Gastrocnemius medialis (tissue), 4 donors: ENCODE measurements around the gene SLAMF8. TPM values are rescaled to one million over a fixed set of nuclear protein-coding genes. Genes with fewer than 3 reads are reported as not detected.

ENCODE experiments used
- ATAC-seq, 2 donors: fragments of 150-250 bp; one replicate each; pipeline ENCODE4 v1.9.1; 2016
- DNase-seq, 2 donors: peaks; one replicate each; pipeline ENCODE4 v3.0.0-alpha.2; 2019
- H3K27ac ChIP-seq, 4 donors: fragments of 200-600 bp; sonication (generic); 1 replicate in 1 of 4; 2 replicates in 3 of 4; pipeline ENCODE4 v1.5.1; 2016 to 2018; ENCODE audit warnings: mild to moderate bottlenecking in 2 of 4, moderate library complexity in 1 of 4
- H3K27me3 ChIP-seq, 3 donors: fragments of 200-600 bp; sonication (generic) in 2 of 3; 1 replicate in 1 of 3; 2 replicates in 2 of 3; pipeline versions ENCODE4 v1.5.1 to v1.6.0; 2016 to 2019; ENCODE audit warnings: mild to moderate bottlenecking in 1 of 3, moderate library complexity in 1 of 3
- H3K36me3 ChIP-seq, 2 donors: fragments of 200-600 bp; sonication (generic) in 1 of 2; one replicate each; pipeline ENCODE4 v1.5.1; 2017 to 2018
- H3K4me1 ChIP-seq, 2 donors: fragments of 200-600 bp; sonication (generic) in 1 of 2; one replicate each; pipeline ENCODE4 v1.5.1; 2016 to 2017; ENCODE audit warnings: mild to moderate bottlenecking in 2 of 2
- H3K4me3 ChIP-seq, 4 donors: fragments of 200-600 bp; sonication (generic) in 3 of 4; 1 replicate in 1 of 4; 2 replicates in 3 of 4; pipeline ENCODE4 v1.5.1; 2016 to 2019; ENCODE audit warnings: mild to moderate bottlenecking in 2 of 4
- H3K9me3 ChIP-seq, 3 donors: fragments of 200-600 bp; sonication (generic) in 2 of 3; 1 replicate in 1 of 3; 2 replicates in 2 of 3; pipeline ENCODE4 v1.5.1; 2016 to 2019
- POLR2A ChIP-seq, 2 donors: fragments of 450-650 bp; IDR thresholded peaks; one replicate each; pipeline ENCODE4 v1.6.1; 2017; ENCODE audit warnings: antibody characterized with exemption in 2 of 2, mild to moderate bottlenecking in 2 of 2, moderate library complexity in 2 of 2
- in situ Hi-C, 4 donors: fragments of 200-750 bp; cut with MboI; loops; one replicate each; pipeline versions ENCODE4 v1.15.0 to v1.8.0; 2017; ENCODE audit warnings: low sequenced_read_pairs in 4 of 4
- intact Hi-C: fragments of 100-400 bp; cut with DNase I; formaldehyde crosslinking; loops from one replicate; pipeline ENCODE4 v1.15.1; 2023; ENCODE audit warnings: low total_unique reads
- total RNA-seq, 4 donors: library from RNA; depleted of rRNA; stranded (reverse); fragments of >200 nt; gene quantifications; one replicate each; pipeline versions ENCODE4 v1.1.0 to v1.2.3, GENCODE V29; 2016
- TF ChIP-seq, protein P1 (sequence below), 5 experiments: fragments of 450-650 bp in 3 of 5; fragments of 200-600 bp in 2 of 5; sonication (generic) in 2 of 5; IDR thresholded peaks in 4 of 5; conservative IDR thresholded peaks in 1 of 5; 1 replicate in 4 of 5; 2 replicates in 1 of 5; pipeline ENCODE4 v1.5.1; 2016 to 2019; ENCODE audit warnings: antibody characterized with exemption in 5 of 5, mild to moderate bottlenecking in 3 of 5, moderate library complexity in 3 of 5

Gene SLAMF8
- total RNA-seq, 4 donors from 2014 or later = 0.75 to 2.3 (median 2.0) TPM; not detected in 1

DNA sequence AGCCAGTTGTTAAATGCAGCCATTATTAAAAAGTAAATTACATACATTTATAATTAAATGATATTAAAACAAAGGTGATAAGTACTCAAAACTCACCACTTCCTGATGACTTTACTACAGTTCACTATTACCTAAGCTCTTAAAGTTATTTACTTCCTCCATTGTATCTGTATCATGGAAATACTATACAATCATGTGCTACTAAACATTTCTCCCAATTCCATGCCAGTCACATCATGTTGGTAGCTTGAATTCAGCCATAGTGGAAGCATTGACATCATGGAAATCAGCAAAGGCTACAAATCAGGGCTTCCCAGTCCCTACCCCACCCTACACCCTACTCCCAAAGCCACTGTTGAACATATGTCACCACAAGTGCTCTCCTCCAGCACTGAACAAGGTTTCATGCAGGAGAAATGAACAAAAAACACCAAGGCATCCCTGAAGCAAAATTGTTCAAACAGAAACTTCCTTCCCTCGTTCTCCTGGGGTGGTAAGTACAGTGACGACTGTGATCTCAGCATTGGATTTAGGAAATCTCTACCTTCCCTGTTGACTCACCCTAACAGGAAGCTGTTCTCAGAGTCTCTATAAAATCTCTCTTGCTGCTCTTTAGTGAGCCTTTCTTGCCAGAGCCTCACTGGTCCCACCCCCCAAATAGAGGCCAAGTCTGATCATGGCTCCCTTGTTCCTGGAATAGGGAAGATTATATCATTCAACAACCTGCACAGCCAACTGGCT is 23.1 kb downstream of the SLAMF8 start:
- Histone ChIP-seq H3K9me3 (no peaks in the 10 kb centered on the region), H3K4me1 (peaks cover 8 to 14% of the 10 kb centered on the region in 2 donors), H3K27me3 (no peaks in the 10 kb centered on the region), H3K4me3 (no peak overlapping the region), H3K27ac (no peak overlapping the region), H3K36me3 (no peaks in the 10 kb centered on the region)
- intact Hi-C loops = loop anchor here (10.0 kb wide), 1 partner anchor 75 kb away; the partner anchor contains the start of gene TAGLN2
- DNase-seq = no peak
- ATAC-seq = no peak
- in situ Hi-C loops = loop anchor here in 1 of 4 donors (10.0 kb wide), 1 partner anchor 45 kb away; the partner anchor contains the start of gene FCRL6
- no peak for TF ChIP-seq POLR2A (IDR thresholded peaks at IDR 0.05)
- TF ChIP-seq, protein P1, sequence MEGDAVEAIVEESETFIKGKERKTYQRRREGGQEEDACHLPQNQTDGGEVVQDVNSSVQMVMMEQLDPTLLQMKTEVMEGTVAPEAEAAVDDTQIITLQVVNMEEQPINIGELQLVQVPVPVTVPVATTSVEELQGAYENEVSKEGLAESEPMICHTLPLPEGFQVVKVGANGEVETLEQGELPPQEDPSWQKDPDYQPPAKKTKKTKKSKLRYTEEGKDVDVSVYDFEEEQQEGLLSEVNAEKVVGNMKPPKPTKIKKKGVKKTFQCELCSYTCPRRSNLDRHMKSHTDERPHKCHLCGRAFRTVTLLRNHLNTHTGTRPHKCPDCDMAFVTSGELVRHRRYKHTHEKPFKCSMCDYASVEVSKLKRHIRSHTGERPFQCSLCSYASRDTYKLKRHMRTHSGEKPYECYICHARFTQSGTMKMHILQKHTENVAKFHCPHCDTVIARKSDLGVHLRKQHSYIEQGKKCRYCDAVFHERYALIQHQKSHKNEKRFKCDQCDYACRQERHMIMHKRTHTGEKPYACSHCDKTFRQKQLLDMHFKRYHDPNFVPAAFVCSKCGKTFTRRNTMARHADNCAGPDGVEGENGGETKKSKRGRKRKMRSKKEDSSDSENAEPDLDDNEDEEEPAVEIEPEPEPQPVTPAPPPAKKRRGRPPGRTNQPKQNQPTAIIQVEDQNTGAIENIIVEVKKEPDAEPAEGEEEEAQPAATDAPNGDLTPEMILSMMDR (IDR thresholded peaks at IDR 0.05 in 4 of 5, conservative IDR thresholded peaks at IDR 0.05 in 1 of 5) = no peak

DNA sequence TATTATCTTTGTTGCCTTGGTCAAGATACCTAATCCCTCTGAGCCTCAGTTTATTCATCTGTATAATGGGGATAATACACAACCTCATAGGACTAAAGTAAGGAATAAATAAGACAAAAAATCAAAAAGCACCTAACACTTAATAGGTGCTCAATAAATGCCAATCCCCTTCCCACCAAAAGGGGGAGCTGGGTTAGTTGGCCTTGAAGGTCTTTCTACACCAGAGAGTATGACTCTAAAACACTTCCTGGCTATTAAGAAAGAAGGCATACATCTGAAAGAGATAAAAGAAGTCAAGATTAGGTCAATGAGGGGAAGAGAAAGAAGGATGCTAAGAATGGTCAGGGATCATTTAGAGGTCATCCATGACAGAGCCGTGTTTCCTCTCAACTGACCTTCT is 24.7 kb downstream of the SLAMF8 start:
- in situ Hi-C loops = loop anchor here in 1 of 4 donors (10.0 kb wide), 1 partner anchor 47 kb away; the partner anchor contains the start of gene FCRL6
- TF ChIP-seq POLR2A (IDR thresholded peaks at IDR 0.05) = no peak
- TF ChIP-seq, protein P1 (IDR thresholded peaks at IDR 0.05 in 4 of 5, conservative IDR thresholded peaks at IDR 0.05 in 1 of 5) = no peak
- Histone ChIP-seq H3K4me3 (no peak overlapping the region), H3K36me3 (no peaks in the 10 kb centered on the region), H3K4me1 (peaks cover 8 to 14% of the 10 kb centered on the region in 2 donors), H3K27ac (no peak overlapping the region), H3K27me3 (no peaks in the 10 kb centered on the region), H3K9me3 (no peaks in the 10 kb centered on the region)
- DNase-seq (no peak), ATAC-seq (no peak)
- intact Hi-C loops = loop anchor here (10.0 kb wide), 1 partner anchor 73 kb away; the partner anchor contains the start of gene TAGLN2

DNA sequence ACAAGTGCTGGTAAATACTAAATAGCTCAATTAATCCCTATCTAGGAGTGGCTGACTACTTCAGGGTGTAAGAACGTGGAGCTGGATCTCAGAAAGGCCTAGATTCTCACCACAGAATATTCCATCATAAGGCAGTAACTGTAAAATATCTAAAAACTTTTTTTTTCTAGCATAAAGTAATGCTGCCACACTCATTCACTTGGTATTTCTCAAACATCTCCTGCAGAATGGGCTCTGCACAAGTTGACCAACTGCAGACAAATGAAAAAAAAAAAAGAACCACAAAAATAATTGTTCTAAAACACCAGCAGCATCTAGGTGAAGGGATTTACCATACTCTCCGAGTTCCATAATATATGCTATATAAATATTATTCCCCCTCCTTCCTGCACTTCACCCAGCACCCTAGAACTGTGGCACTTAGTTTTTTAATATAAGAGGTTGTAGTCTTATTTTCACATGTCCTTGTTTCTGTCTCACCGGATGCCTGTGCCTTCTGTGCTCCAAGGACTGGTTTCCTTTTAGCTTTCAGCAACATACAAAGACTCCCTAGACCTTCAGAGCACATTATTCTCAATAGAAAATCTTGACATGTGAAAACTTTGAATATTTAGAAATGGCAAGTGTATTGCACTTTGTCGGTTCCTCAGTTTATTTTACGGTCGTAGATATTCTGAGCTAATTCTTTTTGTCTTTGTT is 26.9 kb downstream of the SLAMF8 start:
- peaks cover 8 to 14% of the 10 kb centered on the region in 2 donors for H3K4me1 ChIP-seq
- no peak for ATAC-seq
- H3K27me3 ChIP-seq = no peaks in the 10 kb centered on the region
- in situ Hi-C loops (loop anchor here in 1 of 4 donors (10.0 kb wide), 1 partner anchor 49 kb away; the partner anchor contains the start of gene FCRL6), intact Hi-C loops (loop anchor here (2.0 to 10.0 kb wide), 3 partner anchors 25 to 73 kb away; partner anchors contain the start of genes DUSP23 and TAGLN2)
- H3K4me3 ChIP-seq = peak overlapping the region; percentile 69 to 99 (median 82)
- TF ChIP-seq POLR2A (IDR thresholded peaks at IDR 0.05) = no peak
- TF ChIP-seq, protein P1 (IDR thresholded peaks at IDR 0.05 in 4 of 5, conservative IDR thresholded peaks at IDR 0.05 in 1 of 5) = no peak
- peak overlapping the region; percentile 82 to 95 (median 89) for H3K27ac ChIP-seq
- no peak for DNase-seq
- H3K9me3 ChIP-seq = no peaks in the 10 kb centered on the region
- H3K36me3 ChIP-seq = no peaks in the 10 kb centered on the region

DNA sequence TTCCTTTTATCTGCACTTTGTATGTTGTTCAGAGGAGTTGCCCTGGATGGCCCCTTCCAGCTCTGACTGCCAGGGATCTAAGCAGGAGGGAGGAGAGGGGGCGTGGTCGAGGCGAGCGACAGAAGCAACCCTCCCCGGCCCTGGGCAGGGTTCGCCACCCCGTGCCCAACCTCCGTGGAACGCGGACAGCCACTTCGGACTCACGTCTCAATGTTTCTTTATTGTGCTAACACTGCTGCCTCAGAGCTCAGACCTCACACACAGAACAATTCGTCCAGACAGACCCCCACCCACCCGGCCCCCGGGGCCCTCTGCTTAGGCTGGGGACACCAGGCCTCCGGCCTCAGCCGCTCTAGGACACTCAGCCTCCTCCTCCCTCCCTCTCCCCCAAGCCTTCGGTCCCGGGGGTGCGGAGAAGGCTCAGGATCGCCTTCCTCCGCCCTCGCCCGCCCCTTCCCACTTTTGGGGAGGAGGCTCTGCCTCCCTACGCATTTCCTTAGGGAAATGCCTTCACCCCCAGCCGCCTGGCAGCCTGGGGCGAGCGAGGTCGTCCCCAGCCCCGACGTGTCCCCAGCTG is 27.5 kb downstream of the SLAMF8 start:
- in situ Hi-C loops = loop anchor here in 1 of 4 donors (10.0 kb wide), 1 partner anchor 49 kb away; the partner anchor contains the start of gene FCRL6
- TF ChIP-seq, protein P1 (IDR thresholded peaks at IDR 0.05 in 4 of 5, conservative IDR thresholded peaks at IDR 0.05 in 1 of 5) = no peak
- no peak for TF ChIP-seq POLR2A (IDR thresholded peaks at IDR 0.05)
- intact Hi-C loops = loop anchor here (2.0 to 10.0 kb wide), 3 partner anchors 25 to 73 kb away; partner anchors contain the start of genes DUSP23 and TAGLN2

More for the DNA sequence above, 27.5 kb downstream of the SLAMF8 start:
- Histone ChIP-seq H3K27me3 (no peaks in the 10 kb centered on the region), H3K4me3 (peak overlapping the region; percentile 69 to 99 (median 82)), H3K36me3 (no peaks in the 10 kb centered on the region), H3K4me1 (peaks cover 8 to 14% of the 10 kb centered on the region in 2 donors), H3K27ac (peak overlapping the region; percentile 82 to 95 (median 89)), H3K9me3 (no peaks in the 10 kb centered on the region)
- peak; percentile 70 to 79 for ATAC-seq
- peak; percentile 38 to 54 for DNase-seq
